Neural cell (in vitro differentiated cells): ENCODE data around the gene TAF1B.

Experiments
- CTCF ChIP-seq: fragments of 450-650 bp; IDR thresholded peaks from 2 replicates; pipeline ENCODE4 v1.5.1; 2014; ENCODE audit warnings: antibody characterized with exemption, mild to moderate bottlenecking, moderate library complexity; ENCODE audit not compliant: poor library complexity, severe bottlenecking
- EP300 ChIP-seq: fragments of 450-650 bp; conservative IDR thresholded peaks from 2 replicates; pipeline ENCODE4 v1.6.1; 2014; ENCODE audit warnings: antibody characterized with exemption, mild to moderate bottlenecking, moderate library complexity; ENCODE audit not compliant: poor library complexity, severe bottlenecking
- EZH2 ChIP-seq: fragments of 200-600, 300-800 bp; shearing (Covaris generic), sonication (generic); IDR thresholded peaks from 2 replicates; pipeline ENCODE4 v1.6.1; 2014; ENCODE audit warnings: antibody characterized with exemption, low read length, borderline replicate concordance, mild to moderate bottlenecking; ENCODE audit not compliant: insufficient read depth, poor library complexity, severe bottlenecking
- MXI1 ChIP-seq: fragments of 450-650 bp; conservative IDR thresholded peaks from 2 replicates; pipeline ENCODE4 v1.6.1; 2014; ENCODE audit warnings: antibody characterized with exemption, mild to moderate bottlenecking; ENCODE audit not compliant: poor library complexity, severe bottlenecking
- POLR2AphosphoS5 ChIP-seq: IDR thresholded peaks from 2 replicates; pipeline ENCODE4 v1.6.1; 2012
- RAD21 ChIP-seq: fragments of 450-650 bp; conservative IDR thresholded peaks from 2 replicates; pipeline ENCODE4 v1.6.1; 2014; ENCODE audit warnings: antibody characterized with exemption, mild to moderate bottlenecking, moderate library complexity
- REST ChIP-seq: IDR thresholded peaks from 2 replicates; pipeline ENCODE4 v1.6.1; 2012; ENCODE audit warnings: borderline replicate concordance
- SMC3 ChIP-seq: fragments of 450-650 bp; conservative IDR thresholded peaks from 2 replicates; pipeline ENCODE4 v1.6.1; 2014; ENCODE audit warnings: antibody characterized with exemption, mild to moderate bottlenecking, moderate library complexity; ENCODE audit not compliant: poor library complexity
- TAF1 ChIP-seq: IDR thresholded peaks from 2 replicates; pipeline ENCODE4 v1.6.1; 2012; ENCODE audit warnings: low read depth

GRCh38 chr2:9821805-9822445, 21.3 kb upstream of the TAF1B start:
- TF ChIP-seq CTCF, result no peak
- no peak for TF ChIP-seq MXI1
- no peak for TF ChIP-seq REST
- no peak for TF ChIP-seq EP300
- no peak for TF ChIP-seq RAD21
- TF ChIP-seq EZH2, result no peak
- TF ChIP-seq TAF1, result no peak
- no peak for TF ChIP-seq POLR2AphosphoS5
- TF ChIP-seq SMC3, result no peak
